GM12874 (cell line): ENCODE data around the gene AP2M1.

Experiments
- TF ChIP-seq, protein P1 (sequence below): IDR thresholded peaks from 2 replicates; pipeline ENCODE4 v1.5.1; 2011; ENCODE audit warnings: low read depth, mild to moderate bottlenecking, control low read depth, low read length, moderate library complexity; ENCODE audit not compliant: insufficient read depth

AP2M1 gene

DNA sequence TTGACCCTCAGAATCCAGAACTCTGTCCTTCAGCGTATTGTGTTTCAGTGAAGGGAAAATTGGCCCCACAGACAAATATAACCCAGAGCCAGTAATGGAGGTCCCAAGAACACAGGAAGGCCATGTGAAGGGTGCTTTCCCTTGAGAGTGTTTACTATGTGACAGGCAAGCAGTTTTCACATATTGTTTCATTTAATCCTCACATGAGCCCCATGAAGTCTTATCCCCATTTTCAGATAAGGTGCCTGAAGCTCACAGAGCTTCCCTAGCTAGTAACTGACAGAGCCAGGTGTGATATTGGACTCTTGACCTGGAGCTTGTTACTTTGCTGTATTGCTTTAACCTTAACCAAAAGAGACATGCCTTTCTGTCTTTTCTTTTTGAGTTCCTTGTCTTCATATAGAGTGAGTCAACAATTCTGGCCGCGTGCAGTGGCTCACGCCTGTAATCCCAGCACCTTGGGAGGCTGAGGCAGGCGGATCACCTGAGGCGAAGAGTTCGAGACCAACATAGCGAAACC, 28.8 kb upstream of the AP2M1 start:
- TF ChIP-seq, protein P1, sequence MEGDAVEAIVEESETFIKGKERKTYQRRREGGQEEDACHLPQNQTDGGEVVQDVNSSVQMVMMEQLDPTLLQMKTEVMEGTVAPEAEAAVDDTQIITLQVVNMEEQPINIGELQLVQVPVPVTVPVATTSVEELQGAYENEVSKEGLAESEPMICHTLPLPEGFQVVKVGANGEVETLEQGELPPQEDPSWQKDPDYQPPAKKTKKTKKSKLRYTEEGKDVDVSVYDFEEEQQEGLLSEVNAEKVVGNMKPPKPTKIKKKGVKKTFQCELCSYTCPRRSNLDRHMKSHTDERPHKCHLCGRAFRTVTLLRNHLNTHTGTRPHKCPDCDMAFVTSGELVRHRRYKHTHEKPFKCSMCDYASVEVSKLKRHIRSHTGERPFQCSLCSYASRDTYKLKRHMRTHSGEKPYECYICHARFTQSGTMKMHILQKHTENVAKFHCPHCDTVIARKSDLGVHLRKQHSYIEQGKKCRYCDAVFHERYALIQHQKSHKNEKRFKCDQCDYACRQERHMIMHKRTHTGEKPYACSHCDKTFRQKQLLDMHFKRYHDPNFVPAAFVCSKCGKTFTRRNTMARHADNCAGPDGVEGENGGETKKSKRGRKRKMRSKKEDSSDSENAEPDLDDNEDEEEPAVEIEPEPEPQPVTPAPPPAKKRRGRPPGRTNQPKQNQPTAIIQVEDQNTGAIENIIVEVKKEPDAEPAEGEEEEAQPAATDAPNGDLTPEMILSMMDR = no peak

DNA sequence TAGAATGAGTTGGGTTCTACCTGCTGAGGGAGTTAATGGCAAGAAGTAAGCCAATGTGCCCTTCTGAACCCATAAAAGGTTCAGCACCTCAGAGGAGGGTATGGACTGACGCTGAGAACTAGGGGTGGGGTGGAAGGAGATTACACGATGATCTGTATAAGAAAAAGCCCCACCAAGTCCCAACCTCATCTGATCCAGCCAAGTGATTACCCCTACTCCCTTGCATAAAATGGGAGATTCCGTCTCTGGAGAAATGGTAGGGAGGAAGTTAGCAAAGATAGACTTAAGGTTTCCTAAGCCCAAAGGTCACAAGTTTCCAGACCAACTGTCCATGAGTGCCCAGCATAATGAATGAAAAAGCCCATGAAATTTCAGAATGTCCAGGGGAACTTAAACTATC, 26.6 kb upstream of the AP2M1 start:
- TF ChIP-seq, protein P1 = no peak

DNA sequence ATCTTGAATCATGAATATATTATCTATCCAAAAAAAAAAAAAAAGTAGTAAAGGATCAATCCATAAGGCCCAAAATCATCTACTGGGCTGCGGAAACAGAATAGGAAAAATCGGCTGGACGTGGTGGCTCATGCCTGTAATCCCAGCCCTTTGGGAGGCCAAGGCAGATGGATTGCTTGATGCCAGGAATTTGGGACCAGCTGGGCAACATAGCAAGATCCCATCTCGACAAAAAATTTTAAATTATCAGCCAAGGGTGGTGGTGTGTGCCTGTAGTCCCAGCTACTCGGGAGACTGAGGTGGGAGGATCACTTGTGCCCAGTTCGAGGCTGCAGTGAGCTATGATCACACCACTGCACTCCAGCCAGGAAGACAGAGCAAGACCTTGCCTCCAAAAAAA, 25.5 kb upstream of the AP2M1 start:
- TF ChIP-seq, protein P1 = no peak

DNA sequence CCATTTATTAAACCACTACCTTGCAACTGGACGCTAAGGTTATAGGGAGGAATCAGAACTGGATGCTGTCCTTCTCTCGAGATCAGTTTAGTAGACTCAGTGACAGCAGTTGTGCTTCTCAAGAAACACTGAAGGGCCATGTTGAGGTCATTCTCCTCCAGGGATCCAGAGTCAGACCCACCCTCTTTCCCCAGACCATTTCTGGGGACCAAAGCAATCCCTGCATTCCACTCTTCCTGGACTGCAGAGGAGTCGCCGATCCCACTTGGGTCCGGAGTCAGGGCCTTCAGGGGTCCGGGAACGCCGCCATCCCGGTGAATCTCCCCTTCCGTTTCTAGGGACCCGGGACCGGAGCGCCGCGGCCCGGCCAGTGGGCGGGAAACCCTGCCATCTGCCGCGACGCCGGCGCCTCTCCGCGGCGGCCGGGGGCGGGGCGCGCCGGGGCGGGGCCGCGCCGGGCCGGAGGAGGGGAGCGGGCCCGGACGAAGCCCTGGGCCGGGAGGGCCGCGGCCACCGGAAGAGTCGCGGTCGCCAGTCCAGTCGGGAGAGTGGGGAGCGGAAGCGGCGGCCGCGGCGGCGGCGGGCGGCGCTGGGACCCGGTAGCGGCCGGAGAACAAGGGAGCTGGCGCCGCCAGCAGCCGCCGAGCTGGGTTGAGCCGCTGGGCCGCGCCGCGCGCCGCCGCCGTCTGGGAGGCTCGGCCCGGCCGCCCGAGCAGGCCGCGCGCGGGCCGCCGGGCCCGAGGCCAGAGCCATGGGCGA, 19.6 kb upstream of the AP2M1 start, which contains the start of gene DVL3:
Gene DVL3 (plus strand): TSS at position 493 of the 759 bp plus-strand sequence. CDS start 259 bp downstream, at position 752.
- TF ChIP-seq, protein P1 = no peak

DNA sequence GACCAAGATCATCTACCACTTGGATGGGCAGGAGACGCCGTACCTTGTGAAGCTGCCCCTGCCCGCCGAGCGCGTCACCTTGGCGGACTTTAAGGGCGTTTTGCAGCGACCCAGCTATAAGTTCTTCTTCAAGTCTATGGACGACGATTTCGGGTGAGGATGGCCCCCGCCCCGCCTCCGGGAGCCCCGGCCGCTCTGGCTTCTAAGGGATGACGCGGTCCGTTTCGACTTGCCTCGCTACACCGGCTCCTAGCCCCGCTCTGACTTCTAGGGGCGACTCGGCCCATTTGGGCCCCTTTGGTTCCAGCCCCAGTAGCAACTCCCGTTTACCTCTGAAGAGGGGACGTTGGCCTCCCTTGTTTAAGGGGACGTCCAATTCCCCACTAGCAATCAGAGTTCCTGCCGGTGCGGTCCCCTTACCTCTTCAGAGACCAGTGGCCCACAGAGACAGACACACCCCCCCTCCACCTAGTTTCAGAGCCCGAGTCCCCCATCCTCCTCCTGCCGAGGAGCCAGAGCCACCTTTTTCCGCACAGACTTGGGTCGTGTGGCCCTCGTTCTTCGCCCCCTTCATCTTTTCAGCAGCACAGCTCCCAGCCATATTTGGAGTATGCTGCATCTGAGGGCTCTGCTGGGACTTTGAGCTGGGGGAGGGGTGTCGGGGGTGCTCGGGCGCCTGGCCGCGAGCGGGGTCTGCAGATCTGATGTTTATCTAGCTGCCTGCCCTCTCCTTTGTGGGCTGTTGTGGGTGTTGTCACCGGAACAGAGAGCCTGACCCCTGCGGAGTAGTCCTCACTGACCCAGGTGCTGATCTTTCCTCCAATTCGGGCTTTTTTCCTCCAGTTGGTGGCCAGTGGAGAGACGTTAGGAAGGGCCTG, 18.8 kb upstream of the AP2M1 start:
- TF ChIP-seq, protein P1 = no peak

DNA sequence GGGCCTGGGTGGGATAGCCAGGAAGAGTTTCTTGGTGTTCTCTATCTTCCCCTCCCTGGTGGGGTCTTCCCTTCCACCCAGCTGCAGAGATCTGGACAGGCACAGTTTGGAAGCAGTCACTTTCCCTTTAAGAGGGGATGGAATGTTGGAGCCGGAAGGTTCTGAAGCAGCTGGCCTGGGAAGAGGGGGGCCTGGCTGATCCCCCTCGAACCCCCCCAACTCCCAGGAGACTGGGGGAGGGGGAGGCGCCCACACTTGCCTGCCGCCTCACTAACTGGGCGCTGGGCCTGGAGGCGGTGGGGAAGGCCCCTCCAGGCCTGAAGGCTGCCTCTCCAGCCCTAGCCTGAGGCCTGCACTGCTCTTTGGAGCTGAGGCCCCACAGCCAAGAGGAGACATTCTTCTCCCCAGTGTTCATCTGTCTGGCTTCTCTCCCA, 18.1 kb upstream of the AP2M1 start:
- TF ChIP-seq, protein P1 = no peak

DNA sequence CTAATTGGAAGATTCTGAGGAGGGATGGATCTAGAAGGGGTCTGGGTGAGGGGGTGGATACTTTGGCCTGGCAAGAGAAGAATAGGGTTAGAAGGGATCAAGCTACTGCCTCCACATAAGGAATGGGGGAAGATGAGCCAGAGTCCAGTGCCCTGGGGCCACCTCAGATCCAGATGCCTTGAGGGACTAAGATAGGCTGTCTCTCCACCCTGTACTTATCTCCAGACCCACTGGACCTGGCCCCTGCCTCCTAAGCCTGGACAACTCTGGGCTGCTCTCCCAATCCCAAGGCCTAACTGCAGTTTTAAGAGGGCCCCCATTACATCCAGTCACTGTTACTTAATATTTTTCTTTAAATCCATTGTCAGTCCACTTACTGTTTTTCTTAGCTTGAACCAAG, 17.4 kb upstream of the AP2M1 start:
- TF ChIP-seq, protein P1 = no peak
